Heart left ventricle (tissue), 16 donors: ENCODE data around the gene ANKRD13C. TPM values are rescaled to one million over a fixed set of nuclear protein-coding genes. Genes with fewer than 3 reads are reported as not detected.

Source experiments
- ATAC-seq, 4 donors: fragments of 200-7000 bp; cut with Tn5 transposase; one replicate each; pipeline ENCODE4 v1.9.1; 2020 to 2022; ENCODE audit warnings: moderate library complexity in 4 of 4, mild to moderate bottlenecking in 3 of 4, moderate number of reproducible peaks in 1 of 4
- DNase-seq, 5 donors: peaks; one replicate each; pipeline ENCODE4 v3.0.0-alpha.2; 2020
- H3K27ac ChIP-seq, 12 donors: fragments of 200-600 bp; sonication (generic) in 4 of 12; one replicate each; pipeline versions ENCODE4 v1.5.0 to v1.8.0; 2016 to 2022; ENCODE audit warnings: mild to moderate bottlenecking in 2 of 12
- H3K27me3 ChIP-seq, 9 donors: fragments of 200-600 bp; sonication (generic) in 2 of 9; one replicate each; pipeline versions ENCODE4 v1.5.1 to v1.8.0; 2016 to 2022; ENCODE audit warnings: mild to moderate bottlenecking in 3 of 9
- H3K36me3 ChIP-seq, 9 donors: fragments of 200-600 bp; sonication (generic) in 2 of 9; one replicate each; pipeline versions ENCODE4 v1.5.0 to v1.8.0; 2018 to 2022; ENCODE audit warnings: mild to moderate bottlenecking in 2 of 9
- H3K4me1 ChIP-seq, 12 donors: fragments of 200-600 bp; sonication (generic) in 4 of 12; one replicate each; pipeline versions ENCODE4 v1.5.0 to v1.8.0; 2016 to 2022; ENCODE audit warnings: mild to moderate bottlenecking in 3 of 12
- H3K4me3 ChIP-seq, 12 donors: fragments of 200-600 bp; sonication (generic) in 4 of 12; one replicate each; pipeline versions ENCODE4 v1.5.0 to v1.8.0; 2017 to 2022; ENCODE audit warnings: mild to moderate bottlenecking in 9 of 12, moderate library complexity in 4 of 12
- H3K9me3 ChIP-seq, 12 donors: fragments of 200-600 bp; sonication (generic) in 4 of 12; one replicate each; pipeline versions ENCODE4 v1.5.0 to v1.8.0; 2016 to 2022; ENCODE audit warnings: mild to moderate bottlenecking in 1 of 12
- CTCF ChIP-seq, 12 donors: fragments of 200-600 bp; sonication (generic) in 4 of 12; IDR thresholded peaks; one replicate each; pipeline versions ENCODE4 v1.5.0 to v1.8.0; 2018 to 2022; ENCODE audit warnings: antibody characterized with exemption in 12 of 12, mild to moderate bottlenecking in 5 of 12
- POLR2A ChIP-seq, 2 donors: fragments of 450-650 bp; IDR thresholded peaks; one replicate each; pipeline ENCODE4 v1.6.1; 2017; ENCODE audit warnings: antibody characterized with exemption in 2 of 2, mild to moderate bottlenecking in 2 of 2, moderate library complexity in 2 of 2
- WGBS, 4 donors: extraction: QIAGEN DNeasy Blood & Tissue Kit in 2 of 4; methylation state at CpG; one replicate each; pipeline versions ENCODE4 v1.1.5 to v1.1.7; 2013 to 2018; 5-methylcytosine and 5-hydroxymethylcytosine counted together
- intact Hi-C, 10 donors: fragments of 100-400 bp; cut with DNase I; formaldehyde crosslinking; loops; one replicate each; pipeline versions ENCODE4 v1.11.1 to v1.14.2; 2022
- polyA plus RNA-seq, 2 donors: library from polyadenylated mRNA; stranded (reverse); fragments of 200-250 nt; gene quantifications; one replicate each; pipeline ENCODE4 v1.2.3, GENCODE V29; 2013
- total RNA-seq, 9 donors: library from RNA; depleted of rRNA in 2 of 9; stranded (reverse); fragments of >200 nt in 2 of 9; fragmentation: NEBNext Ultra II Directional in 3 of 9; extraction: Animal tissue kit (Norgen Biotek cat#: 25700) in 3 of 9; gene quantifications; one replicate each; pipeline versions ENCODE4 v1.1.0 to v1.2.4, GENCODE V29; 2016 to 2023
- donor health status: ischemic (EF 13 %, LVEDD 7.1; RV severe dilation, severe dysfunction).
- donor health status: healthy with polysubstance abuse.
- donor health status: DM: no; HTN: yes; CAD: no.
- donor health status: DM: no; HTN: no; CAD: no.
- donor health status: ischemic (EF 25% LVEDD 6.9; RV normal size, moderate dysfunction).
- donor health status: ischemic (EF 25% LVEDD 5.7; RV mildly dilated, moderate dysfunction).
- donor health status: healthy.
- donor health status: DM: yes; HTN: yes; CAD: no.
- donor health status: ischemic (EF 35%, LVEDD 5.7; RV mildly dilated, moderate dysfunction).
- donor health status: nonischemic (EF 11% LVEDD 7.7; RV severe dilation, severe dysfunction).
- donor health status: DM: yes; HTN: yes; CAD: no.
- donor health status: PGD.
- donor health status: ischemic (EF 29% LVEDD 5.4; RV normal size, mild dysfunction).
- donor health status: nonischemic (EF 23%, LVEDD 6.1; RV moderate dilation, normal function).

ANKRD13C gene
- total and polyA plus RNA-seq, 11 donors: 4.0 to 14.8 (median 10.5) TPM

- Histone ChIP-seq H3K4me1 (no peaks in the 10 kb centered on the region), H3K36me3 (peaks cover 0 to 35% (median 14%) of the 10 kb centered on the region in 9 donors), H3K9me3 (no peaks in the 10 kb centered on the region), H3K4me3 (no peak overlapping the region), H3K27ac (no peak overlapping the region), H3K27me3 (no peaks in the 10 kb centered on the region)
- DNase-seq (no peak), ATAC-seq (no peak)
- WGBS, 4 donors: 99 to 100% (median 100%) methylated on average over 1 of the region's 1 CpG
- TF ChIP-seq CTCF (IDR thresholded peaks at IDR 0.05) (no peak), POLR2A (IDR thresholded peaks at IDR 0.05) (no peak)
- intact Hi-C loops: no loop called here
These were observed 29.8 kb downstream of the ANKRD13C start for GRCh38 chr1:70324683-70325082.

GRCh38 chr1:70319750-70320149, 34.8 kb downstream of the ANKRD13C start:
- no peaks in the 10 kb centered on the region for H3K27me3 ChIP-seq
- no peak for DNase-seq
- no peak overlapping the region for H3K4me3 ChIP-seq
- H3K27ac ChIP-seq: no peak overlapping the region
- intact Hi-C loops: no loop called here
- H3K36me3 ChIP-seq: peaks cover 0 to 35% (median 11%) of the 10 kb centered on the region in 9 donors
- ATAC-seq: no peak
- TF ChIP-seq CTCF (IDR thresholded peaks at IDR 0.05) (no peak), POLR2A (IDR thresholded peaks at IDR 0.05) (no peak)
- no peaks in the 10 kb centered on the region for H3K9me3 ChIP-seq
- H3K4me1 ChIP-seq: peaks cover 0 to 6% (median 0%) of the 10 kb centered on the region in 12 donors

- no peaks in the 10 kb centered on the region for H3K9me3 ChIP-seq
- no peak for TF ChIP-seq CTCF (IDR thresholded peaks at IDR 0.05)
- DNase-seq (no peak), ATAC-seq (no peak)
- WGBS, 4 donors: 59 to 70% (median 63%) methylated on average over 1 of the region's 1 CpG
- H3K4me3 ChIP-seq: no peak overlapping the region
- H3K27ac ChIP-seq: no peak overlapping the region
- H3K4me1 ChIP-seq: peaks cover 0 to 6% (median 0%) of the 10 kb centered on the region in 12 donors
- intact Hi-C loops: no loop called here
- H3K27me3 ChIP-seq: no peaks in the 10 kb centered on the region
- peaks cover 0 to 30% (median 5%) of the 10 kb centered on the region in 9 donors for H3K36me3 ChIP-seq
These were observed 36.3 kb downstream of the ANKRD13C start for GRCh38 chr1:70318191-70318590.

GRCh38 chr1:70317087-70317486, 37.4 kb downstream of the ANKRD13C start:
- TF ChIP-seq CTCF (IDR thresholded peaks at IDR 0.05) (no peak), POLR2A (IDR thresholded peaks at IDR 0.05) (no peak)
- peaks cover 0 to 28% (median under 1%) of the 10 kb centered on the region in 9 donors for H3K36me3 ChIP-seq
- H3K4me1 ChIP-seq: peaks cover 0 to 6% (median 0%) of the 10 kb centered on the region in 12 donors
- WGBS, 4 donors: 95 to 100% (median 96%) methylated on average over 3 of the region's 3 CpGs
- no peak overlapping the region for H3K4me3 ChIP-seq
- no peak for DNase-seq
- H3K9me3 ChIP-seq: no peaks in the 10 kb centered on the region
- ATAC-seq: no peak
- intact Hi-C loops: no loop called here
- H3K27ac ChIP-seq: no peak overlapping the region
- no peaks in the 10 kb centered on the region for H3K27me3 ChIP-seq
